CD14-positive monocyte (primary cell): ENCODE results near the gene UPK1B. TPM values are rescaled to one million over a fixed set of nuclear protein-coding genes. Genes with fewer than 3 reads are reported as not detected.

ENCODE experiments used
- DNase-seq, 3 donors: peaks; one replicate each; pipeline ENCODE4 v3.0.0-alpha.2; 2011 to 2022
- H2AFZ ChIP-seq: 2 replicates; pipeline ENCODE4 v1.6.0; 2012; ENCODE audit warnings: mild to moderate bottlenecking, low read depth, low read length, inconsistent platforms; ENCODE audit not compliant: insufficient read depth, poor library complexity, severe bottlenecking
- H3K27ac ChIP-seq, 2 donors: 1 replicate in 1 of 2; 2 replicates in 1 of 2; pipeline ENCODE4 v1.5.1; 2012 to 2013; ENCODE audit warnings: low read length in 2 of 2, control low read depth in 1 of 2, inconsistent platforms in 1 of 2, low read depth in 1 of 2, mild to moderate bottlenecking in 1 of 2
- H3K27me3 ChIP-seq, 2 donors: one replicate each; pipeline versions ENCODE4 v1.6.0 to v1.6.1; 2011 to 2013; ENCODE audit warnings: low read length in 2 of 2; ENCODE audit not compliant: control insufficient read depth in 2 of 2, insufficient read depth in 2 of 2
- H3K36me3 ChIP-seq, 2 donors: replicated peaks in 1 of 2; 1 replicate in 1 of 2; 2 replicates in 1 of 2; pipeline versions ENCODE4 v1.5.1 to v1.6.1; 2012 to 2013; ENCODE audit warnings: low read length in 2 of 2, control low read depth in 1 of 2, inconsistent platforms in 1 of 2, mild to moderate bottlenecking in 1 of 2; ENCODE audit not compliant: insufficient read depth in 2 of 2, control insufficient read depth in 1 of 2
- H3K4me1 ChIP-seq, 2 donors: 1 replicate in 1 of 2; 2 replicates in 1 of 2; pipeline versions ENCODE4 v1.5.1 to v1.6.1; 2012 to 2013; ENCODE audit warnings: low read length in 2 of 2, control low read depth in 1 of 2, inconsistent platforms in 1 of 2, mild to moderate bottlenecking in 1 of 2, moderate library complexity in 1 of 2; ENCODE audit not compliant: insufficient read depth in 2 of 2, control insufficient read depth in 1 of 2
- H3K4me2 ChIP-seq: replicated peaks from 2 replicates; pipeline ENCODE3; 2012; ENCODE audit warnings: low read length, moderate library complexity, mild to moderate bottlenecking; ENCODE audit not compliant: poor library complexity, severe bottlenecking; ENCODE audit errors: extremely low read depth
- H3K4me3 ChIP-seq, 3 experiments: fragments of 200-600 bp in 1 of 3; sonication (generic) in 1 of 3; replicated peaks in 1 of 3; 1 replicate in 2 of 3; 2 replicates in 1 of 3; pipeline ENCODE4 v1.5.1; 2011 to 2013; ENCODE audit warnings: low read length in 3 of 3, mild to moderate bottlenecking in 3 of 3, control low read depth in 2 of 3, low read depth in 2 of 3, inconsistent platforms in 1 of 3, moderate library complexity in 1 of 3
- H3K79me2 ChIP-seq: 2 replicates; pipeline ENCODE4 v1.6.0; 2012; ENCODE audit warnings: mild to moderate bottlenecking, control low read depth, inconsistent platforms, low read length, moderate library complexity; ENCODE audit not compliant: insufficient read depth
- H3K9ac ChIP-seq: 2 replicates; pipeline ENCODE4 v1.6.0; 2017; ENCODE audit warnings: low read length, mild to moderate bottlenecking; ENCODE audit not compliant: insufficient read depth, poor library complexity, severe bottlenecking
- H3K9me3 ChIP-seq, 2 donors: replicated peaks in 1 of 2; 1 replicate in 1 of 2; 2 replicates in 1 of 2; pipeline versions ENCODE4 v1.5.1 to v1.6.1; 2012 to 2013; ENCODE audit warnings: low read length in 2 of 2, control low read depth in 1 of 2; ENCODE audit not compliant: control insufficient read depth in 1 of 2, insufficient read depth in 1 of 2
- H4K20me1 ChIP-seq: 2 replicates; pipeline ENCODE4 v1.6.0; 2012; ENCODE audit warnings: mild to moderate bottlenecking, low read length, control low read depth, moderate library complexity; ENCODE audit not compliant: insufficient read depth
- H3K27ac Mint-ChIP-seq, 7 donors: one replicate each; pipeline ENCODE4 v1.8.0; 2020; ENCODE audit warnings: mild to moderate bottlenecking in 7 of 7, mixed read lengths in 7 of 7, moderate library complexity in 6 of 7, inconsistent platforms in 2 of 7
- H3K27me3 Mint-ChIP-seq, 3 donors: one replicate each; pipeline ENCODE4 v1.8.0; 2021 to 2022; ENCODE audit warnings: low read depth in 3 of 3, mild to moderate bottlenecking in 3 of 3, mixed read lengths in 3 of 3, moderate library complexity in 3 of 3, inconsistent platforms in 1 of 3
- H3K36me3 Mint-ChIP-seq, 2 donors: one replicate each; pipeline ENCODE4 v1.8.0; 2020; ENCODE audit warnings: mixed read lengths in 2 of 2, inconsistent platforms in 1 of 2, mild to moderate bottlenecking in 1 of 2
- H3K4me1 Mint-ChIP-seq: one replicate; pipeline ENCODE4 v1.8.0; 2020; ENCODE audit warnings: mild to moderate bottlenecking, mixed read lengths
- H3K4me3 Mint-ChIP-seq, 2 donors: one replicate each; pipeline ENCODE4 v1.8.0; 2020; ENCODE audit warnings: mild to moderate bottlenecking in 2 of 2, mixed read lengths in 2 of 2, moderate library complexity in 1 of 2
- H3K9me3 Mint-ChIP-seq, 7 donors: one replicate each; pipeline ENCODE4 v1.8.0; 2020 to 2022; ENCODE audit warnings: mixed read lengths in 7 of 7, mild to moderate bottlenecking in 6 of 7, moderate library complexity in 6 of 7, inconsistent platforms in 2 of 7
- CTCF ChIP-seq: fragments of 200-600 bp; IDR thresholded peaks from one replicate; pipeline ENCODE4 v1.8.0; 2022; ENCODE audit warnings: antibody characterized with exemption, mild to moderate bottlenecking
- WGBS: methylation state at CpG from one replicate; pipeline ENCODE4 v1.1.5; 2013; ENCODE audit warnings: missing lambda C conversion rate; ENCODE audit not compliant: insufficient coverage; 5-methylcytosine and 5-hydroxymethylcytosine counted together
- intact Hi-C, 2 donors: fragments of 100-400 bp; cut with micrococcal nuclease; formaldehyde crosslinking; loops; one replicate each; pipeline versions ENCODE4 v1.15.0 to v1.15.1; 2023
- polyA plus RNA-seq, 3 donors: library from polyadenylated mRNA; depleted of rRNA in 1 of 3; unstranded in 2 of 3; stranded (reverse) in 1 of 3; fragments of 300-500 nt in 2 of 3; fragments of >200 nt in 1 of 3; fragmentation: Illumina TruSeq in 2 of 3; gene quantifications; 1 replicate in 2 of 3; 2 replicates in 1 of 3; pipeline ENCODE4 v1.2.3, GENCODE V29; 2012 to 2021

UPK1B gene
- polyA plus RNA-seq, 3 donors = not detected

DNA sequence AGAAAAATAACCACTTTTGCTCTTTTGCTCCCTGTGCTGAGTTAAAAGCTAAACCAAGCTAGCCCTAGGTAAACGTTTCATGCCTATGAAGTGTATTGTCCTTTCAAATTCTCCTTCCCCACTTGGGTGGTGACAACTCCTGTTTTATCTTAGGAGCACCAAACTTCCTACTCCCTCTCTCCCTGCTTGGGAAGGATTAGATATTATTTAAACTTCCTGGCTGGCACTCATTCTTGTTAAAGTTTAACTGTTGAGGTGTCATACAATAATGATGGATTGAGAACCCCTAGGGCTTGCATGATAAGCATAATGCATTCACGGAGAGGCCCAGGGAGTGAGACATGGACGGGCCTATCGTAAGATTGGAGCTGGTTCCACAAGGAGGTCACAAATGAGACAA, 37.8 kb downstream of the UPK1B start:
- H3K36me3 ChIP-seq = peaks cover 59 to 81% of the 10 kb centered on the region in 2 donors
- peaks cover 4% of the 10 kb centered on the region for H3K4me1 Mint-ChIP-seq
- H3K27me3 Mint-ChIP-seq = peaks cover 0 to 3% (median 0%) of the 10 kb centered on the region in 3 donors

DNA sequence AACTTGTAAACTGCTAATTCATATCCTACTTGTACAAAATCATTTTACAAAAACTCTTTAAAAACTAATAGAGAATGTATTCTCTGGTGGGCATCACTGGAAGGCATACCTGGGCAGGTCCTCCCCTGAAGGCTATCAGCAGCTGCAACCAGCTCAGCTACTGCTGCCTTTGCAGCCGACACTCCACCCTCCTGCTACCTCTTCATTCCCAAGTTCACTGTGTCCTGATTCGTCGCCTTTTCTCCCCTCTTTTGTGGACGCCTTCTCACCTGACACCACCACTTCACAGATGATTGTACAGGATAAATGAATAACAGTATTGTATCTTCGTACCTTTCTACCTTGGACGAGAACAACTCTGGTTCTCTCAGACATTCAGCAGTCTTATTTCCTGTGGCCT, 38.4 kb downstream of the UPK1B start:
- Histone ChIP-seq H4K20me1 (no peaks in the 10 kb centered on the region), H3K36me3 (peaks cover 63 to 88% of the 10 kb centered on the region in 2 donors), H3K4me1 (no peaks in the 10 kb centered on the region), H3K9ac (no peak overlapping the region), H3K4me3 (no peak overlapping the region), H3K79me2 (no peaks in the 10 kb centered on the region), H3K9me3 (no peaks in the 10 kb centered on the region), H2AFZ (no peak overlapping the region), H3K27me3 (no peaks in the 10 kb centered on the region), H3K27ac (no peak overlapping the region), H3K4me2 (no peak overlapping the region)
- intact Hi-C loops = no loop called here
- peaks cover 4% of the 10 kb centered on the region for H3K4me1 Mint-ChIP-seq
- H3K27ac Mint-ChIP-seq = no peak overlapping the region
- no peak overlapping the region for H3K4me3 Mint-ChIP-seq
- peaks cover 0 to 3% (median 0%) of the 10 kb centered on the region in 3 donors for H3K27me3 Mint-ChIP-seq
- WGBS = 0% methylated on average over 1 of the region's 6 CpGs
- H3K36me3 Mint-ChIP-seq = peaks cover 75 to 87% of the 10 kb centered on the region in 2 donors
- DNase-seq = no peak
- no peak for TF ChIP-seq CTCF
- H3K9me3 Mint-ChIP-seq = no peaks in the 10 kb centered on the region

More for the DNA sequence above, 37.8 kb downstream of the UPK1B start:
- Histone ChIP-seq H3K9ac (no peak overlapping the region), H3K9me3 (no peaks in the 10 kb centered on the region), H3K79me2 (no peaks in the 10 kb centered on the region), H3K27me3 (no peaks in the 10 kb centered on the region), H3K4me3 (no peak overlapping the region), H3K27ac (no peak overlapping the region), H3K4me2 (no peak overlapping the region), H4K20me1 (no peaks in the 10 kb centered on the region), H2AFZ (no peak overlapping the region), H3K4me1 (no peaks in the 10 kb centered on the region)
- DNase-seq = no peak
- Mint-ChIP-seq H3K27ac (peak overlapping the region in 1 of 7 donors; percentile 37), H3K4me3 (no peak overlapping the region), H3K36me3 (peaks cover 72 to 81% of the 10 kb centered on the region in 2 donors), H3K9me3 (no peaks in the 10 kb centered on the region)
- intact Hi-C loops = no loop called here
- TF ChIP-seq CTCF = no peak
- WGBS = 63% methylated on average over 3 of the region's 4 CpGs
